NCI-H748 treated with DMSO at 0.1 percent for 48 hours (cell line): Measurements from ENCODE around the gene DUS2.

Experiments
- DNase-seq: peaks from one replicate; lab custom pipeline; 2025; lab: John Stamatoyannopoulos, UW

The DUS2 gene

GRCh38 chr16:68046106-68046505 lies 23.0 kb downstream of the DUS2 start:
- no peak for DNase-seq

GRCh38 chr16:68047987-68048386 lies 24.9 kb downstream of the DUS2 start:
- no peak for DNase-seq

DNA sequence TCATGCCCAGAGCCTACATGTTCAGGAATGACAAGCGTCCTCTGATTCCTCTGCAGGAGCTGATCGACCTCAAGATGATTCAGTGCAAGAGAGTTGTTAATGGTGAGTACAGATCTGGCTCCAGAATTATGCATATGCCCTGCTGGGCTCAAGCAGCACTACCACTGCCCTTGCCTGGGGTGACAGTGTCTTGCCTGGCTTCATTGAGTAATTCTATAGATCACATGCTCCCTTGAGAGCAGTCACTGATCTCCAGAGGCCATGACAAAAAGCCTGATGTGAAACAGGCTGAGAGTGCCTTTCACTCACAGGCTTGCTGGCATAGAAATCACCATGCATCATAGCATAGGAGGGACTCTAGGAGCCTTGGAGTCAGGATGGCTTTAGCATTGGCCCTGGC lies 26.4 kb downstream of the DUS2 start:
- DNase-seq = no peak

DNA sequence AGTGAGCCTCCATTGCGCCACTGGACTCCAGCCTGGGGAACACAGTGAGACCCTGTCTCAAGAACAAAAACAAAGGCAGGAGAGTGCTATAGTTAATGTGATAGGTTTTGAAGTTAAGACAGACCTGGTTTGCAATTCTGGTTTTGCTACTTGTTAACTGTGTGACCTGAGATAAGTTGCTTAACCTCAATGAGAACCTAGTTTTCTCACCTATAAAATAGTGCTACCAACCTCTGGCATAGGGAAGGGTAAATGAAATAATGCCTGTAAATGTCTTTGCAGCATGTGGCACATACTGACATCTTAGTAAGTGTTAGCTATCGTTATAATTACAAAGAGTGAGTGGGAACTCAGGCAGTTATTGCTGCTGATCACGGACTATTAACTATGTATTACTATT lies 32.3 kb downstream of the DUS2 start:
- DNase-seq = no peak

DNA sequence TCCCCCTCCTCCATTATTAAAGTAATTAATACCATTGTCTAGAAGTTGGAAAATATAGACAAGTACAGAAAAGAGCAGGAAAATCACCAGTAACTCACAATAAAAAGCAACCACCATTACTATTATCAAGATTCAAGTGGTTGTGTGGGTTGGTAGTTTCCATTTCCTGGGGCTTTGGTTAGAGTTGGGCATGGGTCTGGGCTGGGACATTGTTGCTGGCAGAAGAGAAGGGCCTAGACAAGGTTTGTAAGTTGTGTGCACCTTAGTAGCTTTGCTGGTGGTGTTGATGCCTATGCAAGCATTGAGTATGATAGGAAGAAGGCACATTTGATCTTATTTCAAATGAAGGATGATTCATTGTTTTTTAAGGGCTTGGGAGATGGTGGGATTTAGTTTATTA lies 36.7 kb downstream of the DUS2 start:
- no peak for DNase-seq

DNA sequence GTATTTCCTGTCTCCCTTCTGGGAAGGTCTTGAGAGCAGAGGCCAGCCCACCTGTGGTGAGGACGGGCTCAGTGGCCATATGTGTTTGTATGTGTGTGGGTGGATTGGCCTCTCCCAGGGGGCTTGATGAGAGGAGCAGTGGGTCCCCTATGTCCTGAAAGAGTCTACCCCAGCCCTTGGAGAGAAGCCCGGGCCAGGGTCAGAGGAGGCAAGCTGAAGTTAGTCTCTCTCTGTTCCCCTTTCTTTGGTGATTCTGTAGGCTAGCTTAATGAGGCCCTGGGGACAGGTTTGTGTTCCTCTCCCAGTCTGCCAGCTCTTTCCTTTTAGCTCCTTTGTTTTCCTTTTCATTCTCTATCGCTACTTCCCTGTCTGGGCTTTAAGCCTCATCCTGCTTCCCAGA lies 38.3 kb downstream of the DUS2 start:
- DNase-seq = no peak

DNA sequence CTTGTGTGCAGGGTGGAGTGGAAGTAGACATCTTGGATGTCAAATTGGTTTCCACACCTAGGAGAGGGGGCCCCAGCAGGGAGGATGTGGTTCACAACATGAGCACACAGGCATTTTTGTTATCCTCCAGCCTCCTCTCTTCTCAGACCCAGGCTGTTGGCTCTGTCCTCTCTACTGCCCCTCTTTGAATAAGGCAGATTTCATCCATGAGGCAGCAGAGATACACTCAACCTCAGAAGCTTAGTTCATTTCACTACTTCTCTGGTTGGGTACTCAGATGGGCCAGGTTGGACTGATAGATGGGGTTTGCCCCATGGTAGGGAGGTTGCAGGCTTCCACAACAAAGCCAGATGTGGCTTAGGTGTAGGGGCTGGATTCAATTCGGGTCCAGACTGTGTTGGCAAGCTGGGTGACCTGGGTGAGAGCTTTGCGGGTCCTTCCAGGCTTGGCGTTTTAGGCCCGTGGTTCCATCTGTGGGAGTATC lies 39.9 kb downstream of the DUS2 start:
- no peak for DNase-seq

- peak; percentile 0 for DNase-seq
Measured at GRCh38 chr16:68064791-68065365, 41.8 kb downstream of the DUS2 start.

- DNase-seq = no peak
Measured at GRCh38 chr16:68065716-68066305, 42.7 kb downstream of the DUS2 start.

DNA sequence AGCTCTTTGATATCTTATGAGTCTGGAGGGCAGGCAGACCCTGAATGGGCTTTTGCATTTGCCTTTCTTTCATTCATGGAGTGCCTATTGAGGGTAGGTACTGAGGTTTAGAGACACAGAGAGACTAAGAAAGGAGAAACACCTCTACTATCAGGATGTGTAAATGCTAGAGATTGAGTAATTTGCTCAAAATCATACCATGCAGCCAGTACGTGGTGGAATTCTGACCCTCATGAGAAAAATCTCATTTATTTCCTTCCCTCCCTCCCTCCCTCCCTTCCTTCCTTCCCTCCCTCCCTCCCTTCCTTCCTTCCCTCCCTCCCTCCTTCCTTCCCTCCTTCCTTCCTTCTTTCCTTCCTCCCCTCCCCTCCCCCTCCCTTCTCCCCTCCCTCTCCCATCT lies 43.7 kb downstream of the DUS2 start:
- DNase-seq = no peak

- no peak for DNase-seq
Measured at GRCh38 chr16:68068926-68069325, 45.8 kb downstream of the DUS2 start.

GRCh38 chr16:68069511-68070248 lies 46.6 kb downstream of the DUS2 start:
- no peak for DNase-seq

DNA sequence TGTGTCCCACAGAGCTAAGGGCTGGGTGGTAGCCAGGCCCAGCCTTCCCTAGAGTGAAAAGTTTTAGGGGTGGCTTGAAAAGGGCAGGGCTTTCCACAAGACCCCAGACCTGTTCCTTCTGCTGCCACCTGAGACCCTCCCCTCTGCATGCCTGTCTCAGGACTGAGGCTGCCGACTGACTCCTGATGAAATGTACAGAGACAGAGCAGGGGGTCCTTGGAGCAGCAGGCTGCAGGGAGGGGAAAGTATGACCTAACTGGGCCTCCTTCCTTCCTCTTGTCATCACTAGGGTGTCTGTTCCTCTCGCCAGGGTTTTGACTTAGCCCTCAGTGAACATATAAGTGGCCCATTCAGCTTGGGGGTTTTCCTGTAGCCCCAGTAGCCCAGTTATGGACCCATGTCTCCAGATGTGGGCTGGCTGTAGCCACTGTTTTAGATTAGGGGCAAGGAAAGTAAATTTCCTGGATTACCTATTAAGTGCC lies 47.2 kb downstream of the DUS2 start:
- no peak for DNase-seq

DNA sequence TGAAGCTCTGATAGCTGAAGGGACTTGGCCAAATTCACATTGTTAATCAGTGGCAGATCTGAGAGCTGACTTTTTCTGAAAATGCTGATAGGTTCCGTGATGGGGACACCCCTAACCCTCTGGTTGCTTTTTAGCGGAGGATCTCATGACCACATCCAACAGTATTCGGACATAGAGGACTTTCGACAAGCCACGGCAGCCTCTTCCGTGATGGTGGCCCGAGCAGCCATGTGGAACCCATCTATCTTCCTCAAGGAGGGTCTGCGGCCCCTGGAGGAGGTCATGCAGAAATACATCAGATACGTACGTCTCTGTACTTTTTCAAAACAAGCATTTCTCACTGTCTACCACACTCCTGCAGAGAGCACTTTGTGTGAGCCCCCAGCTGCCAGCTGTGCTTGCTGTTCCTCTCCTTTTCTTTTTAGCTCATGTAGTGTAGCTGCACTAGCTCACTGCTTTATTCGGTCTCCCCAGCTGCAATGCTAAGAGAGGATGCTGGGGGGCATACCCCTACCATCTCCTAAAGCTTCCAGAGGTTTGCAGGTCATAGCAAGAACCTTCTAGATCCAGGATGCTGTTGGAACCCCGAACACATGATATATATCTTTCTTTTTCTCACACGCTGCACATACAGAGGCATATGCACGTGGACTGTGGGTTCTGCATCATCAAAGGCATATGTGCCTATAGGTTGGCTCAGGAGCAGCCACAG lies 47.9 kb downstream of the DUS2 start:
- DNase-seq = no peak

GRCh38 chr16:68071518-68071901 lies 48.4 kb downstream of the DUS2 start:
- DNase-seq = no peak

GRCh38 chr16:68072038-68072695 lies 49.1 kb downstream of the DUS2 start:
- no peak for DNase-seq

- DNase-seq = no peak
Measured at GRCh38 chr16:68073902-68074760, 51.0 kb downstream of the DUS2 start.

- no peak for DNase-seq
Measured at GRCh38 chr16:68074850-68075555, 51.9 kb downstream of the DUS2 start.

DNA sequence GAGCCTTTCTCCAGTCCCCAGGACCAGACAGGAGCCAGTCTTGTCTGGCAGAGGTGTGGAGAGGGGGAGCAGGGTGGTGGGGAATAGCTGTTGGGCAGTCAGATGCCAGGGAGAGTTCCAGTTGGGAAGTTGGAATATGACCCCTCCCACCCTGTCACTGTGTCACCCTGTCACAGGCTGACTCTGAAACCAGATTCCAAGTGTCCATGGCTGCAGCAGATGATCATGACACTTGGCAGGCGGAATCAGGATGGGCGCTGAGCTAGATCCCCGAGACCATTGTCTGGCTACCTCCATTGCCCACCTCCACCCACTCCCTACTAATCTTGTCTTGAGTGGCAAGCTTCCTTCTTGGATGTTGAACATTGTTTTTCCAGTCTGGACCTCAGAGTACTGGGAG lies 52.9 kb downstream of the DUS2 start:
- no peak for DNase-seq

- DNase-seq = no peak
Measured at GRCh38 chr16:68076560-68076959, 53.5 kb downstream of the DUS2 start.
